H1 (cell line): ENCODE measurements around the gene GAS7. TPM values are rescaled to one million over a fixed set of nuclear protein-coding genes. Genes with fewer than 3 reads are reported as not detected.

Experiments
- CTCF ChIA-PET: fragments of 300-600 bp; sonication (Branson Sonifier 250); formaldehyde crosslinking; loops from one replicate; lab custom pipeline; 2021; ENCODE audit not compliant: partially characterized antibody; lab: Charles Lee
- POLR2A ChIA-PET: fragments of 300-600 bp; sonication (Branson Sonifier 250); formaldehyde crosslinking; loops from one replicate; lab custom pipeline; 2021; ENCODE audit warnings: inconsistent platforms; ENCODE audit not compliant: partially characterized antibody; lab: Charles Lee
- DNase-seq, 2 experiments: peaks; one replicate each; pipeline versions ENCODE4 v3.0.0 to v3.0.0-alpha.2; 2010 to 2022; ENCODE audit warnings: low spot score in 2 of 2, low read depth in 1 of 2, mixed read lengths in 1 of 2
- FAIRE-seq: peaks from 2 replicates; lab custom pipeline; 2011; peaks lifted over from hg19 to GRCh38; lab: Jason Lieb, UNC
- H2AFZ ChIP-seq: 2 replicates; pipeline ENCODE4 v1.8.1; 2012; ENCODE audit warnings: low read length, inconsistent platforms
- H2AK5ac ChIP-seq: 2 replicates; pipeline ENCODE4 v1.6.1; 2013; ENCODE audit warnings: low read depth, low read length
- H2BK120ac ChIP-seq: replicated peaks from 2 replicates; pipeline ENCODE3; 2013; ENCODE audit warnings: low read depth, low read length, inconsistent platforms
- H2BK12ac ChIP-seq: 2 replicates; pipeline ENCODE4 v1.6.1; 2013; ENCODE audit warnings: low read depth, low read length
- H2BK15ac ChIP-seq: 2 replicates; pipeline ENCODE4 v1.6.1; 2013; ENCODE audit warnings: low read length
- H2BK20ac ChIP-seq: 2 replicates; pipeline ENCODE4 v1.6.1; 2013; ENCODE audit warnings: low read length
- H2BK5ac ChIP-seq: 2 replicates; pipeline ENCODE4 v1.6.1; 2013; ENCODE audit warnings: low read depth, low read length
- H3K14ac ChIP-seq: 2 replicates; pipeline ENCODE4 v1.6.1; 2013; ENCODE audit warnings: inconsistent platforms; ENCODE audit not compliant: insufficient read length
- H3K18ac ChIP-seq: 2 replicates; pipeline ENCODE4 v1.6.1; 2013; ENCODE audit warnings: low read length; ENCODE audit errors: extremely low read depth
- H3K23ac ChIP-seq: 2 replicates; pipeline ENCODE4 v1.6.1; 2013; ENCODE audit warnings: inconsistent platforms; ENCODE audit not compliant: insufficient read length
- H3K23me2 ChIP-seq: 2 replicates; pipeline ENCODE4 v1.6.1; 2013; ENCODE audit warnings: low read depth, low read length
- H3K27ac ChIP-seq: 2 replicates; pipeline ENCODE4 v1.6.1; 2011; ENCODE audit warnings: low read depth, low read length, inconsistent platforms
- H3K27me3 ChIP-seq, 4 experiments: replicated peaks in 1 of 4; 1 replicate in 1 of 4; 2 replicates in 3 of 4; pipeline versions ENCODE4 v1.6.1 to v1.8.1; 2011 to 2013; ENCODE audit warnings: low read length in 3 of 4, mild to moderate bottlenecking in 3 of 4, inconsistent platforms in 2 of 4, mixed read lengths in 2 of 4, moderate library complexity in 1 of 4; ENCODE audit not compliant: control insufficient read depth in 3 of 4, insufficient read depth in 3 of 4; ENCODE audit errors: extremely low read depth in 1 of 4
- H3K36me3 ChIP-seq, 4 experiments: 2 replicates each; pipeline versions ENCODE4 v1.6.1 to v1.8.1; 2011 to 2013; ENCODE audit warnings: mild to moderate bottlenecking in 4 of 4, low read length in 3 of 4, moderate library complexity in 2 of 4, control low read depth in 1 of 4, inconsistent platforms in 1 of 4; ENCODE audit not compliant: insufficient read depth in 4 of 4, control insufficient read depth in 2 of 4
- H3K4ac ChIP-seq: replicated peaks from 2 replicates; pipeline ENCODE3; 2013; ENCODE audit warnings: low read length, low read depth, mixed read lengths, inconsistent platforms; ENCODE audit not compliant: insufficient read length
- H3K4me1 ChIP-seq, 4 experiments: replicated peaks in 1 of 4; 1 replicate in 1 of 4; 2 replicates in 3 of 4; pipeline versions ENCODE4 v1.6.1 to v1.8.1; 2011 to 2013; ENCODE audit warnings: low read length in 3 of 4, inconsistent platforms in 2 of 4, mixed read lengths in 1 of 4; ENCODE audit not compliant: insufficient read depth in 4 of 4, control insufficient read depth in 3 of 4
- H3K4me2 ChIP-seq, 2 experiments: 2 replicates each; pipeline versions ENCODE4 v1.6.1 to v1.8.1; 2011 to 2013; ENCODE audit warnings: low read depth in 2 of 2, low read length in 2 of 2, control low read depth in 1 of 2, inconsistent platforms in 1 of 2, mild to moderate bottlenecking in 1 of 2; ENCODE audit not compliant: insufficient read depth in 1 of 2
- H3K4me3 ChIP-seq, 4 experiments: fragments of 200-600, 300-600 bp in 1 of 4; sonication (generic), shearing (Covaris generic), sonication (Bioruptor Twin) in 1 of 4; 2 replicates each; pipeline versions ENCODE4 v1.5.1 to v1.8.1; 2011 to 2016; ENCODE audit warnings: low read length in 4 of 4, low read depth in 3 of 4, control low read depth in 2 of 4, inconsistent platforms in 2 of 4, mild to moderate bottlenecking in 2 of 4, mixed read lengths in 1 of 4, moderate library complexity in 1 of 4; ENCODE audit not compliant: insufficient read depth in 2 of 4; ENCODE audit errors: extremely low read depth in 1 of 4
- H3K56ac ChIP-seq: replicated peaks from 2 replicates; pipeline ENCODE3; 2013; ENCODE audit warnings: low read depth, mild to moderate bottlenecking, mixed read lengths, low read length, inconsistent platforms; ENCODE audit not compliant: insufficient read length
- H3K79me1 ChIP-seq: 2 replicates; pipeline ENCODE4 v1.6.1; 2013; ENCODE audit warnings: low read depth, low read length, control low read depth
- H3K79me2 ChIP-seq, 2 experiments: 2 replicates each; pipeline versions ENCODE4 v1.6.1 to v1.8.1; 2012 to 2013; ENCODE audit warnings: low read length in 2 of 2, mild to moderate bottlenecking in 2 of 2, inconsistent platforms in 1 of 2; ENCODE audit not compliant: insufficient read depth in 2 of 2, control insufficient read depth in 1 of 2
- H3K9ac ChIP-seq, 4 experiments: replicated peaks in 1 of 4; 1 replicate in 1 of 4; 2 replicates in 3 of 4; pipeline versions ENCODE4 v1.6.1 to v1.8.1; 2011 to 2013; ENCODE audit warnings: low read depth in 3 of 4, low read length in 3 of 4, control low read depth in 2 of 4, mild to moderate bottlenecking in 2 of 4, moderate library complexity in 2 of 4, inconsistent platforms in 1 of 4; ENCODE audit errors: extremely low read depth in 1 of 4
- H3K9me3 ChIP-seq, 2 experiments: 2 replicates each; pipeline versions ENCODE4 v1.6.1 to v1.8.1; 2012 to 2013; ENCODE audit warnings: mild to moderate bottlenecking in 2 of 2, moderate library complexity in 2 of 2, control low read depth in 1 of 2, inconsistent platforms in 1 of 2, low read depth in 1 of 2, low read length in 1 of 2, mixed read lengths in 1 of 2; ENCODE audit not compliant: insufficient read depth in 2 of 2
- H4K20me1 ChIP-seq, 2 experiments: replicated peaks in 1 of 2; 2 replicates each; pipeline versions ENCODE3 to v1.8.1; 2011 to 2013; ENCODE audit warnings: inconsistent platforms in 2 of 2, low read length in 2 of 2, mild to moderate bottlenecking in 1 of 2; ENCODE audit not compliant: insufficient read depth in 2 of 2, control insufficient read depth in 1 of 2
- H4K5ac ChIP-seq: 2 replicates; pipeline ENCODE4 v1.6.1; 2013; ENCODE audit warnings: low read length, low read depth, mixed read lengths, inconsistent platforms; ENCODE audit not compliant: insufficient read length
- H4K8ac ChIP-seq: 2 replicates; pipeline ENCODE4 v1.8.0; 2013; ENCODE audit warnings: mild to moderate bottlenecking, moderate library complexity, low read length, inconsistent platforms; ENCODE audit not compliant: insufficient read depth; ENCODE audit errors: extremely low read depth
- H4K91ac ChIP-seq: replicated peaks from 2 replicates; pipeline ENCODE3; 2013; ENCODE audit warnings: low read length, mixed read lengths, inconsistent platforms; ENCODE audit not compliant: insufficient read length
- CBX5 ChIP-seq: fragments of 300-800, 300-1000 bp; sonication (generic); IDR thresholded peaks from 2 replicates; pipeline ENCODE4 v1.7.1; 2016; ENCODE audit warnings: antibody characterized with exemption, low read length, low read depth
- EZH2 ChIP-seq: fragments of 200-600 bp; sonication (generic); IDR thresholded peaks from 2 replicates; pipeline ENCODE4 v1.7.1; 2012; ENCODE audit warnings: low read depth, mild to moderate bottlenecking, moderate library complexity, low read length, inconsistent platforms; ENCODE audit not compliant: severe bottlenecking
- GABPA ChIP-seq: IDR thresholded peaks from 2 replicates; pipeline ENCODE4 v1.6.1; 2011; ENCODE audit warnings: mild to moderate bottlenecking, low read length, moderate library complexity, borderline replicate concordance; ENCODE audit not compliant: insufficient read depth
- PHF8 ChIP-seq: fragments of 200-600 bp; sonication (generic); conservative IDR thresholded peaks from 2 replicates; pipeline ENCODE4 v1.7.1; 2012; ENCODE audit warnings: low read depth, mild to moderate bottlenecking, inconsistent platforms, low read length, moderate library complexity
- RAD21 ChIP-seq, 2 experiments: IDR thresholded peaks in 1 of 2; conservative IDR thresholded peaks in 1 of 2; 2 replicates each; pipeline ENCODE4 v1.6.1; 2011; ENCODE audit warnings: low read depth in 2 of 2, low read length in 2 of 2, improper control_type of control experiment in 1 of 2, inconsistent platforms in 1 of 2, mild to moderate bottlenecking in 1 of 2, moderate library complexity in 1 of 2
- SRF ChIP-seq: IDR thresholded peaks from 2 replicates; pipeline ENCODE4 v1.6.1; 2011; ENCODE audit warnings: mild to moderate bottlenecking, low read depth, low read length, moderate library complexity
- TEAD4 ChIP-seq: IDR thresholded peaks from 2 replicates; pipeline ENCODE4 v1.6.1; 2012; ENCODE audit warnings: low read depth, low read length, inconsistent platforms, mixed read lengths
- WGBS, 2 experiments: shearing (Covaris generic) in 1 of 2; methylation state at CpG; one replicate each; pipeline versions ENCODE4 v1.1.6 to v1.1.7; 2013 to 2015; ENCODE audit warnings: low lambda C conversion rate in 2 of 2, mixed read lengths in 2 of 2, inconsistent platforms in 1 of 2, low coverage in 1 of 2, missing lambda C conversion rate in 1 of 2; ENCODE audit not compliant: insufficient replicate concordance in 2 of 2, insufficient coverage in 1 of 2, insufficient read length in 1 of 2; ENCODE audit errors: extremely low coverage in 1 of 2, missing lambda C conversion rate in 1 of 2; 5-methylcytosine and 5-hydroxymethylcytosine counted together
- polyA plus RNA-seq, 7 experiments: library from polyadenylated mRNA; depleted of rRNA in 3 of 7; stranded (reverse) in 5 of 7; unstranded in 2 of 7; fragments of >200 nt in 5 of 7; fragments of 200-250 nt in 2 of 7; gene quantifications; 1 replicate in 5 of 7; 2 replicates in 1 of 7; 4 replicates in 1 of 7; pipeline versions ENCODE4 v1.2.1 to v1.2.3, GENCODE V29; 2011 to 2013; ENCODE audit warnings: missing spikeins in 2 of 7, mixed read lengths in 2 of 7
- total RNA-seq: library from RNA; stranded (reverse); fragmentation: NEBNext Ultra II Directional; extraction: Animal tissue kit (Norgen Biotek cat#: 25700); gene quantifications from 2 replicates; pipeline ENCODE4 v1.2.1, GENCODE V29; 2021
- TF ChIP-seq, protein P1 (sequence below): IDR thresholded peaks from 2 replicates; pipeline ENCODE4 v1.6.1; 2011; ENCODE audit warnings: low read depth, mild to moderate bottlenecking, low read length; ENCODE audit not compliant: insufficient read depth

GAS7 gene
- total and polyA plus RNA-seq, 2 of the 8 experiments (the other 6 are each of a cell fraction or from before 2014, with no cell fraction given): 5.0 to 14.5 TPM

DNA sequence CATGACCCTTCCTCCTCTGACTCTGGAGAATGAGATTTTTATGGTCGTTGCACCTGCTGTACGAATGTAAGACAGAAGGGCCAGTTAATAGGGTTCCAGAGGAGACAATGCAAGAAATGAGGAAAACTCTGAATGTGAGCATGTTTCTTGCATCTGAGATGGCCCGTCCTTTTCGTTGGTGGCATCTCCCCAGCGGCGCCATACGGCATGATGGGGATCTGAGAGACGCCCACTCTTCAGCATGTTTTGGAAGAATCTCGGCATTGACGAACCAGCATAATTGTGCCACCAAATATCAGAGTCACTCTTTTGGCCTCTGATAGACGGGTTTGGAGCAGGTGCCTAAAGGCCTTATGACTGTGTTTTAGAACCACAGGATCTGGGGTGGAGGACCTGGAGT lies 166.8 kb downstream of the GAS7 start:
- Histone ChIP-seq H3K56ac (no peak overlapping the region), H3K79me2 (no peaks in the 10 kb centered on the region)
- CTCF ChIA-PET: interaction anchor here (0.6 to 1.0 kb wide), 3 partner anchors 81 to 255 kb away, joined by 3 to 5 read pairs (median 4); no protein-coding TSS in a partner anchor

More for the DNA sequence above, 166.8 kb downstream of the GAS7 start:
- Histone ChIP-seq H2BK12ac (no peak overlapping the region), H4K8ac (no peak overlapping the region; the same call in 1 of the 2 replicates)
- no peak for FAIRE-seq
- TF ChIP-seq GABPA (no peak), TEAD4 (no peak), EZH2 (no peak), PHF8 (no peak), SRF (no peak), RAD21 (IDR thresholded peaks at IDR 0.05 in 1 of 2, conservative IDR thresholded peaks at IDR 0.05 in 1 of 2; ENCODE audit: low read depth in 2 of 2, low read length in 2 of 2) (no peak), CBX5 (no peak)
- TF ChIP-seq, protein P1, sequence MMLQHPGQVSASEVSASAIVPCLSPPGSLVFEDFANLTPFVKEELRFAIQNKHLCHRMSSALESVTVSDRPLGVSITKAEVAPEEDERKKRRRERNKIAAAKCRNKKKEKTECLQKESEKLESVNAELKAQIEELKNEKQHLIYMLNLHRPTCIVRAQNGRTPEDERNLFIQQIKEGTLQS: no peak
- TF ChIP-seq, all 59 proteins: peak for 0
- 93% methylated on average over 11 of the region's 11 CpGs; no CpG with 5 or more reads in 1 of the 2 experiments for WGBS, 2 experiments
- Histone ChIP-seq H2BK20ac (no peak overlapping the region), H3K23me2 (no peaks in the 10 kb centered on the region), H3K4me3 (no peak overlapping the region), H4K5ac (no peak overlapping the region), H3K4me1 (peaks cover 0 to 5% (median under 1%) of the 10 kb centered on the region in 4 experiments; a peak in 2 of 7 replicates), H3K4ac (no peak overlapping the region), H3K9me3 (no peaks in the 10 kb centered on the region), H4K20me1 (no peaks in the 10 kb centered on the region), H2BK15ac (no peak overlapping the region), H2AFZ (no peak overlapping the region), H3K79me1 (no peaks in the 10 kb centered on the region), H3K4me2 (no peak overlapping the region), H3K9ac (no peak overlapping the region), H3K36me3 (no peaks in the 10 kb centered on the region), H2BK5ac (no peak overlapping the region), H2AK5ac (no peak overlapping the region), H3K27me3 (no peaks in the 10 kb centered on the region), H3K14ac (no peak overlapping the region), H3K18ac (no peak overlapping the region), H4K91ac (no peak overlapping the region), H3K23ac (no peak overlapping the region), H2BK120ac (no peak overlapping the region), H3K27ac (no peak overlapping the region)
- no peak for DNase-seq
- POLR2A ChIA-PET: no interaction called here
